ENCODE results near the gene LRRC14B.
"Not testable (repeated sequence)": the region's sequence is repeated elsewhere in the genome, so short reads cannot be mapped to it uniquely, and the experiment has no call there.

The LRRC14B gene

DNA sequence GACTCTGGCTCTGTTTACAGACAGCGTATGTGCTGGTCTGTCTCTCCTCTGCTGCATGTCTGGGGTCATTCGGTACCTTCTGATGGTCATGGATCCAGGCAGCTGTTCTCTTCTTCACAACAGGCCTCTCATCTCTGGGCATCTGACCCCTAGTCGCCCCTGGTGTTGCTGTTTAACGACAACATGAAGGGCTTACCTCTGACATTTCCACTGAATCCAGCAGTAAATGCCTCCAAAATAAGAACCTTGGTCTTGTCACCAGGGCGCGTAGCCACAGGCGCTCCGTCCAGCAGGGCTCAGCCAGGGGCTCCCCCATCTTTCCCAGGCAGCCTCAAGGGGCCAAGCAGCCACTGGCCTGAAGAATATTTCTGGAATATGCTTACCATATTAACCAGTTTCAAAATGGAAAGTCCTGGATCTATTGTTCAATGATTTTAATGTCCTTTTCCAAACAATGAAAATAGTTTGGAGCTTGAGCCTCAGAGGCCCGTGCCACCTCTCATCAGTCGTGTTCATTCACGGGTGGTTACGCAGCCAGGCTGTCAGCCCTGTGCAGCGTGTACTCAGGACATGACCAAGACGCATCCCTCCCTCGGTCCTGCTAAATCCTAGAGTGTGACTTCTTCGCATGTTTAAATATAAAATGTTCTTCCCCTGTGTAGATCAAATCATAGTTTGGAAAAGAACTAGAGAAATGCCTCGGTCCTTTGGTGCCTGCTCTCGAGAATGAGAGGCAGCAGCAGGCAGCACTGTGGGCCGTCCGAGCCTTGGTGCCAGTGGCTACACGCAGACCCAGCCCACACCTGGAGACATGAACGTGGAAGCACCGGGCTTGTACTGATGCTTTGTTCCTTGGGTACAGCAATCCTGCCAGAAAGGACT, 30.1 kb upstream of the LRRC14B start:
- no peak for DNase-seq

GRCh38 chr5:161803-162110, 29.5 kb upstream of the LRRC14B start:
- DNase-seq: no peak

DNA sequence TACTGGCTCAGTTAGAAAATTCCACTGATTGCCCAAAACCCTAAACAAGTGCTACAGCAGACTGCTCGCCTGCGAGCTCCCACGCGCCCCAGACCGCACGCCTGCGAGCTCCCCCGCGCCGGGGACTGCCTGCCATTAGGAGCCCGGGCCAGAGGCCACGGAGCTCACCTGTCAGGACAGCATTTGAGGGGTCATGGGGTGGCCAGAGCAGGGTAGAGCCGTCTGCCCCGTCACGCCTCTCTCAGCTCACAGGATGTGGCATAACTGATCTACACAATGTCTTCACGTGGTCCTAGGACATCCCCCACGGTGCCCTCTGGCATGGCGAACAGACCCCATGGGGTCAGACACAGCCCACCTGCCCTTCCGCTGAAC, 29.1 kb upstream of the LRRC14B start:
- no peak for DNase-seq

DNA sequence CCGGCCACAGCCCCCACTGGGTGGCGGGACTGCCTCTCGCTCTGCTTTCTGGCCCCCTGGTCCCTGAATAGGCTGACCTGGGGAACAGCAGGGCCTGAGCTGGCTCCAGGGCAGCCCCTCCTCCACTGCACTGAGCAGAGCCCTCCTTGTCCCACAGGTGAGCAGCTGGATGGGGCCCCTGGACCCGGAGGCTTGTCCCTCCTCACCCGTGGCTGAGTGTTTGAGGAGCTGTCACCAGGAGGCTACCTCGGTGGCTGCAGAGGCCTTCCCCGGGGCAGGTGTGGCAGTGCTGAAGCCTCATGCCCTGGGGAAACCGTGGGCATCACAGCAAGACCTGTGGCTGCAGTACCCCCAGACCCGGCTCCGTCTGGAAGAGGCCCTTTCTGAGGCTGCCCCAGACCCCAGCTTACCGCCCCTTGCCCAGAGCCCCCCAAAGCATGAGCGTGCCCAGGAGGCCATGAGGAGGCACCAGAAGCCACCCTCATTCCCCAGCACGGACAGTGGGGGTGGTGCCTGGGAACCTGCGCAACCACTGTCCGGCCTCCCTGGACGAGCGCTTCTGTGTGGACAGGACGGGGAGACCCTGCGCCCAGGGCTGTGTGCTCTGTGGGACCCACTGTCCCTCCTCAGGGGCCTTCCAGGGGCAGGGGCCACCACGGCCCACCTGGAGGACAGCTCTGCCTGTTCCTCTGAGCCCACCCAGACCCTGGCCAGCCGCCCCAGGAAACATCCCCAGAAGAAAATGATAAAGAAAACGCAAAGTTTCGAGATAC, 28.5 kb upstream of the LRRC14B start:
- DNase-seq: no peak

- DNase-seq: no peak
Measured at GRCh38 chr5:163338-163620, 28.0 kb upstream of the LRRC14B start.

DNA sequence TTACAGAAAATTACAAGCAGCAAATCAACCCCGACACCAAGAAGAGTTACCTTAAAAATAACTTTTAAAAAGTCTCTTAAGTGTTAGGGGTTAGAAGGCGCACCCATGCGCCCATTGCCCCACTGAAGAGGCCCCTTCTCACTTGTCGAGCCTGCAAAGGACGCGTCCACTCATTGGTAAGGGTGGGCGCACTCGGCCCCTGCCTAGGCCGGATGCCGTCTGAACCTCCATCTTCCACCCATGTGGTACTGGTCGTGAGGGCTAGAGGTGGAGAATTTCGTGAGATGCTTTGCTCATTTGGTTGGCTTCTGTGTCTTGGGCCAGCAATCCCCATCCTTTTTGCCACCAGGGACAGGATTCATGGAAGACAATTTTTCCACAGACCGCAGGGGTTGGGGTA, 27.5 kb upstream of the LRRC14B start:
- no peak for DNase-seq

DNA sequence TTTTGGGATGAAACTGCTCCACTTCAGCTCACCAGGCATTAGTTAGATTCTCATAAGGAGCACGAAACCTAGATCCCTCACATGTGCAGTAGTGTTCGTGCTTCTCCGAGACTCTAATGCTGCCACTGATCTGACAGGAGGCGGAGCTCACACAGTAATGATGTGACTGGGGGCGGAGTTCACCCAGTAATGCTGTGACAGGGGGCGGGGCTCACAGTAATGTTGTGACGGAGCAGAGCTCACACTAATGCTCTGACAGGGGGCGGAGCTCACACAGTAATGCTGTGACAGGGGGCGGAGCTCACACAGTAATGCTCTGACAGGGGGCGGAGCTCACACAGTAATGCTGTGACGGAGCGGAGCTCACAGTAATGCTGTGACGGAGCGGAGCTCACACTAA, 27.1 kb upstream of the LRRC14B start:
- DNase-seq: no peak

GRCh38 chr5:164783-165182, 26.5 kb upstream of the LRRC14B start:
- DNase-seq: not testable (repeated sequence)

- DNase-seq: no peak
Measured at GRCh38 chr5:166441-167372, 24.6 kb upstream of the LRRC14B start.

DNA sequence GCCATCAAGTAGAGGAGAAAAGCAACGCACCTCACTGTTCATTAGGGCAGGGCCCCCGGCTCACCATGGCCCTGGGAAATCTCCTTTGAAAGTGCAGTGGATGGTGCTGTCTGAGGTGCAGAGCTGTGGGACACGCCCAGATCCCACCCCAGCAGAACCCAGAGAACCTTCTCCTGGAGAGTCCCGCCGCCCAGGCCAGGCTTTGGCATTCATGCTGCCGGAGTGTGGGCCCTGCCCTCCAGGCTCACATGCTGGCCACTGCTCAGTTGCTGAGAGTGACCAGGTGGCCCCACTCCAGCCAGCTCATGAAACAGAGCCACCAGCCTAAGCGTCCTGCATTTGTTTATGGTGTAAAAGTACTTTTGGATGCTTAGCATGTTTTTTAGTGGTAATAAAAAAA, 23.8 kb upstream of the LRRC14B start:
- no peak for DNase-seq

GRCh38 chr5:167982-168660, 23.2 kb upstream of the LRRC14B start:
- no peak for DNase-seq

GRCh38 chr5:169071-169727, 22.1 kb upstream of the LRRC14B start:
- no peak for DNase-seq

DNA sequence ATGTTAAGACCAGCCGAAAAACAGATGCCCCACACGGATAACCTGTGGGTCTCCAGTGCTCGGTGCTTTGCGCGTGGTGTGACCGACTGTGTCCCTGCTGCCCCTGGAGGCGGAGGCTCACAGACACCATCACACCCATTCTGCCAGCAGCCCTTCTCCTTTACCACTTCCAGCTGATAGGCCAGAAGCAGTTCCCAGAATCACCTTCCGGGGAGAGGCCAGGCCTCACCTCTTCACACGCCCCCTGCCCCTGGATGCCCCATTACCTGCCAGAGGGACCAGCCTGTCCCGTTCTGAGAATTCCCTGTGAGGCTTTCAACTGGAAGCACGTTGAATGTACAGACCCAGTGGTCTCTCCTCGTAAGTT, 21.6 kb upstream of the LRRC14B start:
- DNase-seq: no peak

- DNase-seq: no peak
Measured at GRCh38 chr5:170971-171800, 20.1 kb upstream of the LRRC14B start.

DNA sequence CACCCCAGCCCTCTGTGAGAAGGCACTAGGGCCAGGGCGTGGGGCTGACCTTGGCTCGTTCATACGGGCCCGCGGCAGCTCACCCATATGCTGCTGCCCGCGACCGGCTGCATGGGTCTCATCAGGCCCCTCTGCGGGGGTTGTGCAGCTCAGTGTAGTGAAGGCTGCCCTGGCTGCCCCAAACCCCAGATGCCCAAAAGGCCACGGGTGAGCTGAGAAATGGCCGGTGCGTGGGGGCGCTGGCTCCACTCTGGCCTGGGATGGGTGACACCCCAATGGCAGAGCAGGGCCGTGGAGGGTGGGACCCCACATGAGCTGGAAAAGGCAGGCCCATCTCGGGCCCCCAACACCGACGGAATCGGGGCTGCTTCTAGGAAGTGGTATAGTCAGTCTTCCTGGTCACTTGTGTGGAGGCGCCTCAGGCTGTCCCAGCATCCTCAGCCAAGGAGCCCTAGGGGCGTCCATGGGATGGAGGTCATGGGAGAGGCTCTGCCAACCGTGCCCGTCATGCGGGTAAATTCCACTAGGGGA, 19.4 kb upstream of the LRRC14B start:
- no peak for DNase-seq

GRCh38 chr5:172421-172820, 18.9 kb upstream of the LRRC14B start:
- DNase-seq: no peak

- no peak for DNase-seq
Measured at GRCh38 chr5:172841-173251, 18.4 kb upstream of the LRRC14B start.

GRCh38 chr5:173392-174290, 17.7 kb upstream of the LRRC14B start:
- DNase-seq: no peak

DNA sequence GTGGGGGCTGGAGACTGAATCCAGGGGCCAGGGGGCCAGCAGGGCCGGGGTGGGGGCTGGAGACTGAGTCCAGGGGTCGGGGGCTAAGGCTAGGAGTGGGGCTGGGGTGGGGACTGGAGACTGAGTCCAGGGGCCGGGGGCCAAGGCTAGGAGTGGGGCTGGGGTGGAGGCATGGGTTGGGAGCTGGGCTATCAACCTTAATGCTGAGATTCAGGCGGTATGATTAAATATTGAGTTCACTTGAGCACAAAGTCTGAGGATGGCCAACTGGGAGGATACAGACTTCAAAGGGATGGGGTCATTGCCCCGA, 17.0 kb upstream of the LRRC14B start:
- no peak for DNase-seq

DNA sequence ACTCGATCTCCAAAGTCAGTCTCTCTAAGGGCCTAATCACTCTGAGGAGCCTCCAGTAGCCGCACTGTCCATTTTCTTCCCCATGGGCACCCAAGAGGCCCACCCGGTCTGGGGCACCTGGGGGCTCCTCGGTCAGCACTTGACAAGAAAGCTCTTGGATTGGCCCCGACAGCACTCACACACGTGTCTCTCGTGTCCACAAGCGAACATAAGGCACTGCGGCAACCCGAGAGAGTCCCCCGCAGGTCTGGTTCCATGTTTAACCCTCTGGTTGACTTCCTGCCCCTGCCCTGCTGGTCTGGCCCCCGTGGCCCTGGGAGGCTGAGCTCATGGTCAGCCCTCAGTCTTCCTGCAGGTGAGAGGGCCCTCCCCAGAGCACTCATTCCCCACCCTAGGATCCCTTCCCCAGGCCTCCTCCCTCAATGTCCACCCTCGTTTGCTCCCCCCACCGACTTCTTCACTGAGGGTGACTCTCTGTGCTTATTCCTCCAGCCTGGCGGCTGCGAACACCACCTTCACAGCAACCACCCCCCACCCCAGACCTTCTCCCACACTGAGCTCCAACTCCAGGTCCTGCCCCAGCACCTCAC, 16.3 kb upstream of the LRRC14B start:
- no peak for DNase-seq
